A549 (cell line): ENCODE results near the gene CXXC5. TPM values are rescaled to one million over a fixed set of nuclear protein-coding genes. Genes with fewer than 3 reads are reported as not detected.
A peak's percentile ranks its signal among the peaks of the same experiment; 100 is the strongest.
"Not testable (repeated sequence)": the region's sequence is repeated elsewhere in the genome, so short reads cannot be mapped to it uniquely, and the experiment has no call there.

Source experiments
- ATAC-seq, 2 experiments: fragments of 200-7000 bp in 1 of 2; fragments of >200 bp in 1 of 2; cut with Nextera tagmentation in 1 of 2; cut with Tn5 transposase in 1 of 2; 3 replicates each; pipeline versions ENCODE4 v1.8.0 to v1.9.1; 2018 to 2020; ENCODE audit warnings: mild to moderate bottlenecking in 1 of 2, moderate library complexity in 1 of 2
- CTCF ChIA-PET: fragments of 300-600 bp; sonication (Branson Sonifier 250); formaldehyde crosslinking; extraction: SDS; loops from one replicate; lab custom pipeline; 2021; ENCODE audit warnings: antibody characterized with exemption, inconsistent platforms; lab: Yijun Ruan, JAX
- POLR2A ChIA-PET: fragments of 350-600 bp; formaldehyde crosslinking; extraction: SDS; loops from one replicate; lab custom pipeline; 2021; ENCODE audit warnings: antibody characterized with exemption, inconsistent platforms; lab: Yijun Ruan, JAX
- DNase-seq, 2 experiments: peaks; one replicate each; pipeline versions ENCODE4 v3.0.0 to v3.0.0-alpha.2; 2011 to 2016; ENCODE audit warnings: low read depth in 1 of 2, low spot score in 1 of 2
- FAIRE-seq: peaks from 2 replicates; lab custom pipeline; 2011; peaks lifted over from hg19 to GRCh38; lab: Jason Lieb, UNC
- H3K27ac ChIP-seq, 2 experiments: fragments of >200 bp; sonication (Bioruptor Twin); formaldehyde crosslinking; 3 replicates each; pipeline ENCODE4 v1.5.1; 2016 to 2017
- H3K4me1 ChIP-seq: fragments of >200 bp; sonication (Bioruptor Twin); formaldehyde crosslinking; 3 replicates; pipeline ENCODE4 v1.6.1; 2016
- H3K4me2 ChIP-seq: fragments of >200 bp; sonication (Bioruptor Twin); formaldehyde crosslinking; 3 replicates; pipeline ENCODE4 v1.6.1; 2016
- H3K4me3 ChIP-seq: fragments of >200 bp; sonication (Bioruptor Twin); formaldehyde crosslinking; 3 replicates; pipeline ENCODE4 v1.5.1; 2016
- H3K9me3 ChIP-seq: fragments of >200 bp; sonication (Bioruptor Twin); formaldehyde crosslinking; 3 replicates; pipeline ENCODE4 v1.6.1; 2016
- CBX8 ChIP-seq: fragments of 200-600 bp; sonication (generic); IDR thresholded peaks from 2 replicates; pipeline ENCODE4 v1.6.1; 2016
- CEBPB ChIP-seq, 2 experiments: fragments of >200 bp in 1 of 2; sonication (Bioruptor Twin) in 1 of 2; formaldehyde crosslinking in 1 of 2; IDR thresholded peaks; 2 replicates each; pipeline ENCODE4 v1.6.1; 2012 to 2016
- CHD2 ChIP-seq: fragments of 150-350 bp; IDR thresholded peaks from 2 replicates; pipeline ENCODE4 v1.6.1; 2014; ENCODE audit warnings: low read length; ENCODE audit not compliant: partially characterized antibody
- EHF ChIP-seq: fragments of 250-450 bp; sonication (Bioruptor Pico); IDR thresholded peaks from 2 replicates; pipeline ENCODE4 v1.5.0; 2020; ENCODE audit warnings: mild to moderate bottlenecking
- EHMT2 ChIP-seq: fragments of 200-600 bp; sonication (generic); IDR thresholded peaks from 2 replicates; pipeline ENCODE4 v1.6.1; 2016; ENCODE audit warnings: antibody characterized with exemption, low read depth, mild to moderate bottlenecking, moderate library complexity
- ESRRA ChIP-seq: fragments of 150-350 bp; IDR thresholded peaks from 2 replicates; pipeline ENCODE4 v1.6.1; 2014; ENCODE audit warnings: mild to moderate bottlenecking, low read length, borderline replicate concordance
- FOXS1 ChIP-seq: fragments of 250-450 bp; sonication (Bioruptor Pico); IDR thresholded peaks from 2 replicates; pipeline ENCODE4 v1.5.0; 2020; ENCODE audit warnings: mild to moderate bottlenecking, moderate library complexity
- GATA3 ChIP-seq: IDR thresholded peaks from 2 replicates; pipeline ENCODE4 v1.6.1; 2012; ENCODE audit warnings: borderline replicate concordance
- HDAC2 ChIP-seq: fragments of 200-600 bp; sonication (generic); IDR thresholded peaks from 2 replicates; pipeline ENCODE4 v1.6.1; 2016
- HEYL ChIP-seq: fragments of 250-450 bp; sonication (Bioruptor Pico); IDR thresholded peaks from 2 replicates; pipeline ENCODE4 v1.8.0; 2021; ENCODE audit warnings: mild to moderate bottlenecking, moderate library complexity
- HOXB13 ChIP-seq: fragments of 250-450 bp; sonication (Bioruptor Pico); IDR thresholded peaks from 2 replicates; pipeline ENCODE4 v1.5.0; 2020; ENCODE audit warnings: low read depth, mild to moderate bottlenecking, moderate library complexity
- JUNB ChIP-seq: fragments of >200 bp; sonication (Bioruptor Twin); formaldehyde crosslinking; IDR thresholded peaks from 2 replicates; pipeline ENCODE4 v1.6.1; 2016
- KDM1A ChIP-seq: fragments of 200-600 bp; sonication (generic); IDR thresholded peaks from 2 replicates; pipeline ENCODE4 v1.6.1; 2016; ENCODE audit warnings: low read depth, mild to moderate bottlenecking
- KDM5A ChIP-seq: fragments of 200-600 bp; sonication (generic); IDR thresholded peaks from 2 replicates; pipeline ENCODE4 v1.6.1; 2016; ENCODE audit warnings: antibody characterized with exemption, mild to moderate bottlenecking
- MAFK ChIP-seq: fragments of 450-650 bp; IDR thresholded peaks from 2 replicates; pipeline ENCODE4 v1.6.1; 2014; ENCODE audit not compliant: partially characterized antibody
- MYC ChIP-seq: IDR thresholded peaks from 2 replicates; pipeline ENCODE4 v1.6.1; 2012; ENCODE audit warnings: mild to moderate bottlenecking, inconsistent platforms, low read length, improper control_type of control experiment, borderline replicate concordance
- NFE2L2 ChIP-seq: fragments of 150-350 bp; conservative IDR thresholded peaks from 2 replicates; pipeline ENCODE4 v1.6.1; 2014; ENCODE audit warnings: low read length
- NPAS2 ChIP-seq: fragments of 250-450 bp; sonication (Bioruptor Pico); IDR thresholded peaks from 2 replicates; pipeline ENCODE4 v1.8.0; 2022; ENCODE audit warnings: mild to moderate bottlenecking, moderate library complexity, borderline replicate concordance
- POLR2A ChIP-seq: IDR thresholded peaks from 2 replicates; pipeline ENCODE4 v1.6.1; 2012; ENCODE audit warnings: mild to moderate bottlenecking, low read length
- POLR2AphosphoS2 ChIP-seq: conservative IDR thresholded peaks from 2 replicates; pipeline ENCODE4 v1.6.1; 2012; ENCODE audit warnings: low read length, improper control_type of control experiment, inconsistent platforms
- RFX5 ChIP-seq: fragments of 450-650 bp; IDR thresholded peaks from 2 replicates; pipeline ENCODE4 v1.7.1; 2014; ENCODE audit warnings: antibody characterized with exemption, mild to moderate bottlenecking, moderate library complexity
- SMC3 ChIP-seq: fragments of >200 bp; sonication (Bioruptor Twin); formaldehyde crosslinking; IDR thresholded peaks from 3 replicates; pipeline ENCODE4 v1.6.1; 2018; ENCODE audit warnings: inconsistent platforms
- TP53 ChIP-seq: fragments of 250-450 bp; sonication (Bioruptor Pico); IDR thresholded peaks from 2 replicates; pipeline ENCODE4 v1.5.0; 2021; ENCODE audit warnings: mild to moderate bottlenecking, moderate library complexity
- ZNF302 ChIP-seq: fragments of 250-450 bp; sonication (Bioruptor Pico); IDR thresholded peaks from 2 replicates; pipeline ENCODE4 v1.9.0; 2021; ENCODE audit warnings: inconsistent platforms, mild to moderate bottlenecking, moderate library complexity
- WGBS: methylation state at CpG from one replicate; pipeline ENCODE4 v1.1.6; 2017; ENCODE audit errors: missing lambda C conversion rate; 5-methylcytosine and 5-hydroxymethylcytosine counted together
- polyA plus RNA-seq, 4 experiments: library from polyadenylated mRNA; depleted of rRNA in 3 of 4; stranded (reverse); fragments of >200 nt; fragmentation: RNase III in 1 of 4; extraction: RNeasy Plus Mini Kit Qiagen cat#74134 plus additional on column Dnase treatment in 1 of 4; gene quantifications; 2 replicates in 3 of 4; 3 replicates in 1 of 4; pipeline ENCODE4 v1.2.3, GENCODE V29; 2011 to 2017
- TF ChIP-seq, protein P1 (sequence below): IDR thresholded peaks from 2 replicates; pipeline ENCODE4 v1.6.1; 2012
- TF ChIP-seq, protein P2 (sequence below): fragments of >200 bp; sonication (Bioruptor Twin); formaldehyde crosslinking; IDR thresholded peaks from 3 replicates; pipeline ENCODE4 v1.6.1; 2016
- TF ChIP-seq, protein P3 (sequence below): fragments of 250-450 bp; sonication (Bioruptor Pico); IDR thresholded peaks from 2 replicates; pipeline ENCODE4 v1.5.0; 2021; ENCODE audit warnings: mild to moderate bottlenecking, moderate library complexity, borderline replicate concordance

Gene CXXC5
- polyA plus RNA-seq, 2 of the 4 experiments (the other 2 are of a cell fraction): 18.1 to 32.5 TPM

DNA sequence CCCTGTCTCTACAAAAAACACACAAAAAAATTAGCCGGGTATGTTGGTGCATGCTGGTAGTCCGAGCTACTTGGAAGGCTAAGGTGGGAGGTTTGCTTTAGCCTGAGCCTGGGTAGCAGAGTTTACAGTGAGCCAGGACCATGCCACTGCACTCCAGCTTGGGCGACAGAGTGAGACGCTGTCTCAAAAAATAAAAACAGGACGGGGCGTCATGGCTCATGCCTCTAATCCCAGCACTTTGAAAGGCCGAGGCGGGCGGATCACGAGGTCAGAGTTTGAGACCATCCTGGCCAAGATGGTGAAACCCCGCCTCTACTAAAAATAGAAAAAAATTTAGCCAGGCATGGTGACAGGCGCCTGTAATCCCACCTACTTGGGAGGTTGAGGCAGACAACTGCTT is 46.7 kb upstream of the CXXC5 start:
- ChIA-PET CTCF (interaction anchor here (0.6 to 2.6 kb wide), 7 partner anchors 10 to 174 kb away, joined by 3 to 10 read pairs (median 3); no protein-coding TSS in a partner anchor), POLR2A (no interaction called here)
- peaks cover 33% of the 10 kb centered on the region for H3K4me1 ChIP-seq
- no peak overlapping the region for H3K4me2 ChIP-seq
- no peak overlapping the region for H3K4me3 ChIP-seq
- H3K27ac ChIP-seq: peak overlapping the region in 1 of 2 experiments; percentile 74; a peak in 3 of 6 replicates
- DNase-seq (no peak), FAIRE-seq (no peak), ATAC-seq (no peak)
- TF ChIP-seq CEBPB (IDR thresholded peaks at IDR 0.05): no peak
- no peak for TF ChIP-seq MAFK
- TF ChIP-seq HEYL (CRISPR knock-in tag): no peak
- no peak for TF ChIP-seq SMC3
- TF ChIP-seq KDM5A: no peak
- TF ChIP-seq EHF (CRISPR knock-in tag): no peak
- no peak for TF ChIP-seq ZNF302 (CRISPR knock-in tag)
- no peak for TF ChIP-seq NFE2L2
- no peak for TF ChIP-seq CHD2
- no peak for TF ChIP-seq MYC
- TF ChIP-seq, protein P1, sequence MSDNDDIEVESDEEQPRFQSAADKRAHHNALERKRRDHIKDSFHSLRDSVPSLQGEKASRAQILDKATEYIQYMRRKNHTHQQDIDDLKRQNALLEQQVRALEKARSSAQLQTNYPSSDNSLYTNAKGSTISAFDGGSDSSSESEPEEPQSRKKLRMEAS: no peak
- TF ChIP-seq EHMT2: no peak
- TF ChIP-seq FOXS1 (CRISPR knock-in tag): no peak
- TF ChIP-seq POLR2AphosphoS2: no peak
- TF ChIP-seq, protein P2, sequence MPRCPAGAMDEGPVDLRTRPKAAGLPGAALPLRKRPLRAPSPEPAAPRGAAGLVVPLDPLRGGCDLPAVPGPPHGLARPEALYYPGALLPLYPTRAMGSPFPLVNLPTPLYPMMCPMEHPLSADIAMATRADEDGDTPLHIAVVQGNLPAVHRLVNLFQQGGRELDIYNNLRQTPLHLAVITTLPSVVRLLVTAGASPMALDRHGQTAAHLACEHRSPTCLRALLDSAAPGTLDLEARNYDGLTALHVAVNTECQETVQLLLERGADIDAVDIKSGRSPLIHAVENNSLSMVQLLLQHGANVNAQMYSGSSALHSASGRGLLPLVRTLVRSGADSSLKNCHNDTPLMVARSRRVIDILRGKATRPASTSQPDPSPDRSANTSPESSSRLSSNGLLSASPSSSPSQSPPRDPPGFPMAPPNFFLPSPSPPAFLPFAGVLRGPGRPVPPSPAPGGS: no peak
- no peak for TF ChIP-seq HOXB13
- H3K9me3 ChIP-seq: no peaks in the 10 kb centered on the region
- 92% methylated on average over 12 of the region's 12 CpGs for WGBS

DNA sequence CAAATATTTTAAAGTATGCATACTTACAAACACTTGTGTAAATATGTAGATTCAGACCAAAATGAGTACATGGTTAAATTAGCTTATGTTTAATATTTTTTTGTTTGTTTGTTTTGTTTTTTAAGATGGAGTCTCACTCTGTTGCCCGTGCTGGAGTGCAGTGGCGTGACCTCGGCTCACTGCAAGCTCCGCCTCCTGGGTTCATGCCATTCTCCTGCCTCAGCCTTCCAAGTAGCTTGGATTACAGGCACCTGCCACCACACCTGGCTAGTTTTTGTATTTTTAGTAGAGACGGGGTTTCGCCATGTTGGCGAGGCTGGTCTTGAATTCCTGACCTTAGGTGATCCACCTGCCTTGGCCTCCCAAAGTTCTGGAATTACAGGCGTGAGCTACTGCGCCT is 46.2 kb upstream of the CXXC5 start:
- FAIRE-seq, DNase-seq, H3K4me2 ChIP-seq, ATAC-seq, H3K4me3 ChIP-seq, H3K9me3 ChIP-seq, POLR2A ChIA-PET: not testable (repeated sequence)
- Histone ChIP-seq H3K4me1 (peaks cover 33% of the 10 kb centered on the region), H3K27ac (peak overlapping the region in 1 of 2 experiments; percentile 38; a peak in 2 of 6 replicates)
- WGBS: 90% methylated on average over 9 of the region's 9 CpGs
- CTCF ChIA-PET: interaction anchor here (0.6 to 2.6 kb wide), 6 partner anchors 10 to 174 kb away, joined by 3 to 10 read pairs (median 3); no protein-coding TSS in a partner anchor

DNA sequence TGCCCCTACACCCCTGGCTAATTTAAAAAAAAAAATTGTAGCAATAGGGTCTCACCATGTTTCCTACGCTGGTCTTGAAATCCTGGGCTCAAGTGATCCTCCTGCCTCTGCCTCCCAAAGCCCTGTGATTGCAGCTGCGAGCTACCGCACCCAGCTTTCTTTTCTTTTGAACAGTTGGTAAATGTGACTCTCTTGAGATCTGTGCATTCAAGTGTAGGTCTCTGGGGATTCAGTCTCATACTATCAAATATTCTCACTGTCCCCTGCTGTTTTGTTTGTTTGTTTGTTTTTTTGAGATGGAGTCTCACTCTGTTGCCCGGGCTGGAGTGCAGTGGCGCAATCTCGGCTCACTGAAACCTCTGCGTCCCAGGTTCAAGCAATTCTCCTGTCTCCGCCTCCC is 42.3 kb upstream of the CXXC5 start:
- TF ChIP-seq CEBPB (IDR thresholded peaks at IDR 0.05) (0 out of 4 replicates have a peak, but pooled peaks of 1 of the 2 experiments have one; percentile 28), EHMT2 (no peak), ESRRA (no peak), POLR2AphosphoS2 (no peak)
- 93% methylated on average over 8 of the region's 8 CpGs for WGBS
- Histone ChIP-seq H3K4me2 (no peak overlapping the region), H3K4me1 (peaks cover 16% of the 10 kb centered on the region), H3K4me3 (no peak overlapping the region), H3K9me3 (no peaks in the 10 kb centered on the region), H3K27ac (0 out of 6 replicates have a peak overlapping the region, but pooled peaks of 1 of the 2 experiments have one; percentile 5)
- DNase-seq: no peak
- CTCF ChIA-PET: interaction anchor here (0.9 to 2.3 kb wide), 3 partner anchors 31 to 88 kb away, joined by 3 to 8 read pairs (median 6); no protein-coding TSS in a partner anchor
- FAIRE-seq: no peak
- ATAC-seq: no peak
- POLR2A ChIA-PET: no interaction called here

DNA sequence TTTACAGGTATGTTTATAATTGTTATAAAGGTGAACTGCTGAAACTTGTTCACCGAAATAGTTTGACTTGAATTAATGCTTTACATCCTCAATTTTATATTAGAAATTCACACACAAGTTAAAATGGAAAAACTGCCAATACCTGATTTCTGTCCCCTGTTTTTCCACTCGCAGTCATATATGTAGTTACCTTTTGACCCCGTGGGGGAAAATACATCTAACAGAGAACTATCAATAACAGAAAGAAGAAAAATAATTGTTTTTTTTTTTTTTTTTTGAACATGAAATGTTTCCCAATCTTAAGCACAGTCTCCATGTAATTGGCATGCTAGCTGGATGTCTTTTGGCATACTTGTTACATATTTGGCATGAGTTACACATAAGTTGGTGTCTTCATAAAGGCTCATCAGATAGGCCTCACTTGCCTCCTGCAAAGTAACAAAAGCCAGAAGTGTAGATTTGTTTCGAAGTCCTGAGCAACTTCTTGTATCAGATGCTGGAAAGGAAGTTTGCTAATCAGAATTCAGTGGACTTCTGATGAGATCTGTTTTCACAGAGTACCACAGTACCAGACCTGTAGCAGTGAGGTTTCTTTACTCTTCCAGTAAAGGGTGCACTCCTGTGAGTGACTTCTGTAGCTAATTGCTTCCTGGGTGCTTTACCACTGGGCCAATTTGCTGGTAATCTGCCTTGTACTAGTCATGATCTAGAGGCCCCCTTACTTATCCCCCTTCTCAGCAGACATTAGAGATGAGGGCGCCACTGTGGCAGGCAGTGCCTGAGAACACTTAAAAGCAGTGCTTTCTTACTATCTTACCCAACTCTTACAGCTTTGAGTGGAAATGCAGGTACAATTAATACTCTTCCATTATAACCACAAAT is 36.2 kb upstream of the CXXC5 start:
- ATAC-seq: peak in 1 of 2 experiments; percentile 34; a peak in 2 of 6 replicates
- 90% methylated on average over 5 of the region's 5 CpGs for WGBS
- no peak for FAIRE-seq
- no peak overlapping the region for H3K4me3 ChIP-seq
- DNase-seq: no peak
- no peaks in the 10 kb centered on the region for H3K9me3 ChIP-seq
- no peak overlapping the region for H3K4me2 ChIP-seq
- no peaks in the 10 kb centered on the region for H3K4me1 ChIP-seq
- POLR2A ChIA-PET: no interaction called here
- no peak overlapping the region for H3K27ac ChIP-seq
- CTCF ChIA-PET: interaction anchor here (0.5 to 1.5 kb wide), 5 partner anchors 17 to 93 kb away, joined by 3 to 6 read pairs (median 4); no protein-coding TSS in a partner anchor
- TF ChIP-seq, protein P2: no peak
- TF ChIP-seq CEBPB (IDR thresholded peaks at IDR 0.05): no peak
- no peak for TF ChIP-seq JUNB
- no peak for TF ChIP-seq TP53 (CRISPR knock-in tag)
- no peak for TF ChIP-seq NPAS2 (CRISPR knock-in tag)
- TF ChIP-seq, protein P3, sequence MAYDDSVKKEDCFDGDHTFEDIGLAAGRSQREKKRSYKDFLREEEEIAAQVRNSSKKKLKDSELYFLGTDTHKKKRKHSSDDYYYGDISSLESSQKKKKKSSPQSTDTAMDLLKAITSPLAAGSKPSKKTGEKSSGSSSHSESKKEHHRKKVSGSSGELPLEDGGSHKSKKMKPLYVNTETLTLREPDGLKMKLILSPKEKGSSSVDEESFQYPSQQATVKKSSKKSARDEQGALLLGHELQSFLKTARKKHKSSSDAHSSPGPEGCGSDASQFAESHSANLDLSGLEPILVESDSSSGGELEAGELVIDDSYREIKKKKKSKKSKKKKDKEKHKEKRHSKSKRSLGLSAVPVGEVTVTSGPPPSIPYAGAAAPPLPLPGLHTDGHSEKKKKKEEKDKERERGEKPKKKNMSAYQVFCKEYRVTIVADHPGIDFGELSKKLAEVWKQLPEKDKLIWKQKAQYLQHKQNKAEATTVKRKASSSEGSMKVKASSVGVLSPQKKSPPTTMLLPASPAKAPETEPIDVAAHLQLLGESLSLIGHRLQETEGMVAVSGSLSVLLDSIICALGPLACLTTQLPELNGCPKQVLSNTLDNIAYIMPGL: no peak
- TF ChIP-seq POLR2A: no peak
- TF ChIP-seq KDM1A: no peak
- TF ChIP-seq CBX8: no peak
- TF ChIP-seq HDAC2: no peak
- TF ChIP-seq RFX5: no peak
- TF ChIP-seq GATA3: no peak
